Amygdala (tissue), 56 donors: Measurements from ENCODE around the gene OR6C65.
"Not testable (repeated sequence)": the region's sequence is repeated elsewhere in the genome, so short reads cannot be mapped to it uniquely, and the experiment has no call there.

Source experiments
- DNase-seq, 56 donors: peaks; one replicate each; lab custom pipeline; 2025; lab: John Stamatoyannopoulos, UW

The OR6C65 gene

DNA sequence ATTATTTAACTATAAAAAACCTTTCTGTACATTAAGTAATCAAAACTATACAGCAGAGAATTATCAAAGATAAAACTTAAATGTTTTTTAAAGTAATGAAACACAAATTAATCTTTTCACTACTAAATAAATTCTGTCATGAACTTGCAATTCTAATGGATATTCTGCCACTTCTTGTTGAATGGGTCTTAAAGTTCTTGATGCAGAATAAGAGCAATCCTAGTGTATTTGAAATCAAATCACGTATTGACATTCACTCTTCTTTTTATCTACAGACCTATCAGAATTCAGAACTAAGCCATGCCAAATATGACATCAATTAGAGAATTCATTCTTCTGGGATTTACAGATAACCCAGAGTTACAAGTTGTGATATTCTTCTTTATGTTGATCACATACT lies at the start of gene OR6C65:
OR6C65 (plus strand) TSS at position 301 of the 400 bp plus-strand sequence; CDS start at position 301, 0 bp downstream.
- DNase-seq, result no peak

DNA sequence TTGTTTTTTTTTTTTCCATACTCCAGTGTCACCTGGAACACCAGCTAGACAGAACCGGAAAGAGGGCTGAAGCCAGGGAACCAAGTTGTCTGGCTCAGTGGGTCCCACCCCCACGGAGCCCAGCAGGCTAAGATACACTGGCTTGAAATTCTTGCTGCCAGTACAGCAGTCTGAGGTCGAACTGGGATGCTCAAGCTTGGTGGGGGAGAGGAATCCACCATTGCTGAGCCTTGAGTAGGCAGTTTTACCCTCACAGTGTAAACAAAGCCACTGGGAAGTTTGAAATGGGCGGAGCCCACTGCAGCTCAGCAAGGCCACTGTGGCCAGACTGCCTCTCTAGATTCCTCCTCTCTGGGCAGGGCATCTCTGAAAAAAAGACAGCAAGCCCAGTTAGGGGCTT lies 45.0 kb upstream of the OR6C65 start:
- DNase-seq, result not testable (repeated sequence)

DNA sequence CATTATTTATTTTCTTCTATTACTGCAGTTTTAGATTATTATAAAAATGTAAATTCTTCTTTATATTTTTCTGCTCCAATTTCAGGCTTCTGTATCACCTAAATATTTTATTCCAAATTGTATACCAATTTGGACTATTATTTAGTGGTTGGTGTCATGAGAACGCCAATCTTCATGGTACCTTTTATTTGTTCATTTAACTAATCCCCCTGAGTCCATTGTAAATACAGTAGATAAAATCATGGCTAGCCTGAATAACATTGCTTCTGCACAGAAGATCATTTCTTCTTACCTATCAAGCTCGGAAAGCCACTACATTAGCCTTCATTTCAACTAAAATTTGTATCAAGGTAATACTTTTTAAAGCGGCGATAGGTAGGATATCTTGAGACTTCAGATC lies 37.7 kb upstream of the OR6C65 start, which contains the start of gene OR6C75:
OR6C75 (plus strand) TSS at position 301 of the 400 bp plus-strand sequence. CDS start 2,136 bp downstream, outside the sequence.
- no peak for DNase-seq

DNA sequence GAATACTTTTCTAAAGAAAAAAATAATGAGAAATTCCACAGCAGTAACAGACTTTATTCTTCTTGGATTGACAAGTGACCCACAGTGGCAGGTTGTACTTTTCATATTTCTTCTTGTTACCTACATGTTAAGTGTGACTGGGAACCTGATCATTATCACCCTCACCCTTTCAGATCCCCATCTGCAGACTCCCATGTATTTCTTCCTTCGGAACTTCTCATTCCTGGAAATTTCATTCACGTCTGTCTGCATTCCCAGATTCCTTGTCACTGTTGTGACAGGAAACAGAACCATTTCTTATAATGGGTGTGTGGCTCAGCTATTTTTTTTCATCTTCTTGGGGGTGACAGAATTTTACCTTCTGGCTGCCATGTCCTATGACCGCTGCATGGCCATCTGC lies 35.2 kb upstream of the OR6C65 start:
- no peak for DNase-seq

DNA sequence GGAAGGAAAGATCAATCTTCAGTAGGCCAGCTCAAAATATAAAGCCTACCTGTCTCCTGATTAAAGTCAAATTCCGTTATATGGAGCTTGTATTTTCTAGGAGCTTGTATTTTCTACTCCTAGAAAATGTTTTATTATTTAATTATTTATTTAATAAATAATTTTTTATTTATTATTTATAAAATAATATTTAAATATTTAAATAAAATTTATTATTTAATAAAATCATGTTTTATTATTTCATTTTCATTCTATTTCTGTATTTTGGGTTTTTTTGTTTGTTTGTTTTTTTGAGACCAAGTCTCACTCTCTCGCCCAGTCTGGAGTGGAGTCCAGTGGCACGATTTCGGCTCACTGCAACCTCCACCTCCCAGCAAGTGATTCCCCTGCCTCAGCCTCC lies 27.8 kb upstream of the OR6C65 start:
- DNase-seq, result no peak

DNA sequence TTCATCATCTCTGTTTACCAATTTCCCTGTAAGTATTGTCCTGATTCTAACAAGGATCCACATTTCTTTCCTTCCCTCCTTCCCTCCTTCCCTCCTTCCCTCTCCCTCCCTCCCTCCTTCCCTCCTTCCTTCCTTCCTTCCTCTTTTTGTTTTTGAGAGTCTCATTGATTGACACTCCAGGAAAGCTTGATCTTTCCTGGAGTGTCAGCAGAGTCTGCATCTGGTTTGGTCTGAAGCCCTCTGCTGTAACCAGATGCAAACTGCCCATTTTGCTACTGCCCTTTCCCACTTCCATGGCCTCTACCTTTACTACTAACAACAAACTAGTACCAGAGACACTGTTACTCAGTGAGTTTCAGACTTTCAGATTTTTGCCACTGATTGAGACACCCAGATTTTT lies 14.4 kb upstream of the OR6C65 start:
- DNase-seq, result no peak

DNA sequence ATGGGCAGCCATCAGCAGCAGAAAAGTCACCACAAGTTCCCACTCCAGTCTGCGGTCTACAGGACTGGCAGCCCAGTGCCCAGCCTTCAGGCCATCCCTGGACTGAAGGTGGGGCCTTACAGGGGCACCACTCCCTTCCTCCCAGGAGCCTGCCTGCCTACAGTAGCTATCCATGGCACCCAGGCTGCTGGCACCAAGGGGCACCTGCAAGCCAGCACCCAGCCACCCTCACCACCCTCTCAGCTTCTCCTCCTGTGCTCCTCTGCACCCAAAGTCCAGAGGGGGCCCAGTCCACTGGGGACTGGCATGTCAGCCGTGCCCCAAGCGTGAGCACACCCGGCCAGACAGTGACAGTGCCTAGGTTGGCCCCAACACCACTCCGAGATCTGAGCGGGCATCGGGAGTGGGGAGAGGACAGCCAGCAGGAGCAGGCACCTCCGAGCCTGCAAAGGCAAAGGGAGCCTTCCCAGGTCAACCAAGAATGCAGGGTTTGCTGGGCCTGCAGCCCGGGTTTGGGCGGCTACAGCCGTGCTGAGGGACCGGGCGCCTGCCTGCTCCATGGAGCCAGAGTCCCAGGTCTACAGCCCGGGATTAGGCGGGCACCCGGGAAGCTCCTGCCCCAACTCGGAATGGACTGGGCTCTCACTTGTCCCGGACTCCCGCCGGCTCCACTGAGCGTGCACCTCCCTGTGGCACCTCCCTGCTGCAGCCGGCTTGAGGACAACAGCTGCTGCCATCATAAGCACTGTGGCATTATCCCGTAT lies 8.1 kb upstream of the OR6C65 start:
- DNase-seq, result no peak

DNA sequence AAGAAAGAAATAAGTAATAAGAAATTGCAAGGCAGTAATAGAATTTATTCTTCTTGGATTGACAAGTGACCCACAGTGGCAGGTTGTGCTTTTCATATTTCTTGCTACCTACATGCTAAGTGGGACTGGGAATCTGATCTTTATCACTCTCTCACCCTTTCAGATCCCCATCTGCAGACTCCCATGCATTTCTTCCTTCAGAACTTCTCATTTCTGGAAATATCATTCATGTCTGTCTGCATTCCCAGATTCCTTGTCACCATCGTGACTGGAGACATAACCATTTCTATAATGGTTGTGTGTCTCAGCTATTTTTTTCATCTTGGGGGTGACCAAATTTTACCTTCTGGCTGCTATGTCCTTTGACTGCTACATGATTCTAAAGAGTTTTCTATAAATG lies 4.0 kb upstream of the OR6C65 start:
- DNase-seq, result no peak

DNA sequence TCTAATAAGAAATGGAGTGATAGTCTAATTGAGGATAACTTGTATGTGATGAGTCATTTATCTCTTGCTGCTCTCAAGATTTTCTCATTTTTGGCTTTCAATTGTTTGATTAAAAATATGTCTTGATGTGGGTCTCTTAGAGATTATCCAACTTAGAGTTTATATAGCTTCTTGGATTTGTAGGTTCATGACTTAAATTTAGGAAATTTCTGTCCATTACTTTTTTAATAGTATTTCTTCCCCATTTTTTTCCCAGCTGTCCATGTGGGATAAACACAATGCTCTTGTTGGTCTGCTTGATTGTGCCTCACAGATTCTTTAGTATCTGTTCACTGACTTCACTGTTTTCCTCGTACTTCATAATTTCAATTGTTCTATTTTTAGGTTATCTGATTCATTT lies 7.5 kb downstream of the OR6C65 start:
- DNase-seq, result no peak

DNA sequence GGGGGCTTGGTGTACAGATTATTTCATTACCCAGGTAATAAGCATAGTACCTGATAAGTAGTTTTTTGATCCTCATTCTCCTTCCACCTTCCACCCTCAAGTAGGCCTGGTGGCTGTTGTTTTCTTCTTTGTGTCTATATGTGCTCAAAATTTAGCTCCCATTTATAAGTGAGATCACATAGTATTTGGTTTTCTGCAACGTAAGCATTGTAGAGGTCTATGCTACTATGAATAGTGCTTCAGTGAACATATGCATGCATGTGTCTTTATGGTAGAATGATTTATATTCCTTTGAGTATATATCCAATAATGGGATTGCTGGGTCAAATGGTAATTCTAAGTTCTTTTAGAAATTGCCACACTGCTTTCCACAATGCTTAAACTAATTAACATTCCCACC lies 8.8 kb downstream of the OR6C65 start:
- DNase-seq, result not testable (repeated sequence)

DNA sequence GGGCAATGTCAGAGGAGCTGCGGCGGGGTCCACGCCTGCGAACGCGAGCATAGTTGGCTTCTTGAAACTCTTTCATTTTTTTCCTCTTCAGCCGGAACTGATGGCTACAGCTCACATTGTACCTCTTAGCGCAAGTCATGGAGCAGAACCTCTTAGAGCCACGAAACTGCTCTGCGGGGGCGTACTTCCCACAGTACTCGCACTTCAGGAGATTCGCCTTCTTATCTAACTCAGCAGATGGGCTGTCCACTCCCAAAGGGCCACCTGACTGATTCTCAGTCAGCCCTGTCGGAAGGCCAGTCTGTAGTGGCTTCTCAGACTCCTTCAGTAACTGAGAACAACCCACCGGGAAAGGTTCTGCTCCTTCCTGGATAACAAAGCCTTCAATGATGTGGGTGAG lies 11.8 kb downstream of the OR6C65 start:
- DNase-seq, result not testable (repeated sequence)

DNA sequence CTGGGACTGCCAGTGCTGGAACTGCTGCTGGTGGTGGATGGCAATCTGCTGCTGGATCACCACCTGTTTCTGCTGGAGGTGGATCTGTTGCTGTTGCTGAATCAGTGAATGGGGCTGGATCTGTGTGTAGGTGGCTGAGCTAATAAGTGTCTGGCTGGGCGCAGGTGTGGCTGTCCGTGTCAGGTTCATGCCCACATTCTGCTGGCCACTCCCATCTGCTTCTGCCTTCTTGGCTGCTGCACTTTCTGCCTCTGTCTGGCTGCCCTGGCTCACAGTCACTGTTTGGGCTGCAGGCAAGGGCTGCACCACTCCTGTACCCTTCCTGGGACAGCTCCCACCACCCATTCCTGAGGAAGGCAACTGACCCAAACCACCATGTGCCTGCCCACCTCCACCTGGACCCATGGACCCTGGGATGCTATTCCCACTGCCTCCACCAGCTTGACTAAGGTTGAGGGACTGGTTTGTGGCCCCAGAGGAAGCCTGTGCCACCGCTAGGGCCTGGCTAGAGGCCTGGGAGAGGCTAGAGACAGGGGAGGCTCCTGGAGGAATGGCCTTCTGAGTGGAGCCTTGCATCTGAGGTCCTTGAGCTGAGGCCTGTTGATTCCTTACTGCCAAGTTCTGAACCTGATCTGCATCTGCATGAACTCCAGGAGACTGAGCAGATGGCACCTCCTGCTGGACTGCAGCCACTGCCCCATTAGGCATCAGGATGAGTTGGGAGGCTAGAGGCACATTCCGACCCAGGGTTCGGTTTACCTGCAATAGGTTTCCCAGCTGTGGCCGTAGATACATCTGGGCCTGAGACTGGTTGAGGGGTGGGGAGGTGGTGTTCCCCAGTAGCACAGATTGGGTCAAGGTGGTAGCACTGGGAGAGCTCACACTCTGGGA lies 13.4 kb downstream of the OR6C65 start:
- peak in 2 of 56 donors; percentile 7 to 15 for DNase-seq

DNA sequence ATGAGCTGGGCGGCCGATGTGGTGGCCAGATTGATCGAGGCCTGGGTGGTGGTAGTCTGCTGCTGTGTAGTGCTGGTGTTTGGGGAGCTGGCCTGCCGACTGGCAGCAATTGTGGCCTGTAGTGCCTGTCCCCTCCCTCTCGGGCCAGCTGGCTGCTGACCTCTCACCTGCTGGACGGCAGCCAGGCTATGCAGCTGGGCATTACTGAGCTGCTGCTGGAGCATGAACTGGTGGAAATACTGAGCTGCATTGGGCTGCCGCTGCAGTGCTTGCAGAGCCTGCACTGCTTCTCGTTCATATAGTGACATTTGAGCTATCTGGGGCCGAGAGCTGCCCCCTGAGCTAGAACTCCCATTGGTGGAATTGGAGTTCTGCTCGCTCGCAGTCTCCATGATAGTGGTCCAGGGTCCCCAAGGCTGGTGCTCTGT lies 14.1 kb downstream of the OR6C65 start:
- DNase-seq, result peak in 1 of 56 donors; percentile 5

DNA sequence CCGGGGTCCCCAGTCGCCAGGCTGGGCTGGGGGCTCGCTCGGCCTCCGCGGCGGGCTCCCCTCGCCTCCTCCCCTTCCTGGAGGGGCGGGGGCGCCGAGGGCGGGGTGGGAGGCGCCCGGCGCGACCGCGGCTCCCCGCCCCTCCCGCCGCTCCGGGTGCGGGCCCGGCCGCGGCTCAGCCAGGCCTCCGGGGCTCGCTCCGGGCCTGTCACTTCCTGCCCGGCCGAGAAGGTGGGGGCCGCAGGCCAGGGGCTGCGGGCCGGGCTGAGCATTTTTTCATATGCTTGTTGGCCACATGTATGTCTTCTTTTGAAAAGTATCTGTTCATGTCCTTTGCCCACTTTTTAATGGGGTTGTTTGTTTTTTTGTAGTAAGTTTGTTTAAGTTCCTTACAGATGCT lies 14.6 kb downstream of the OR6C65 start:
- not testable (repeated sequence) for DNase-seq

DNA sequence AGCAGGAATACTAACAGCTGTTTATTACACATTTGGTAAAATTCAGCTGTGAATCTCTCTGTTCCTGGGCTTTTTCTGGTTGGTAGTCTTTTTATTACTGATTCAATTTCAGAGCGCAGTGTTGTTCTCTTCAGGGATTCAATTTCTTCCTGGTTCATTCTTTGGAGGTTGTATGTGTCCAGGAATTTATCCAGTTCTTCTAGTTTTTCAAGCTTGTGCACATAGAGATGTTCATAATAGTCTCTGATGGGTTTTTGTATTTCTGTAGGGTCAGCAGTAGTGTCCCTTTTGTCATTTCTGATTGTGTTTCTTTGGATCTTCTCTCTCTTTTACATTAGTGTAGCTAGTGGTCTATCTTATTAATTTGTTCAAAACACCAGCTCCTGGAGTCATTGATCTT lies 16.6 kb downstream of the OR6C65 start:
- DNase-seq, result no peak

DNA sequence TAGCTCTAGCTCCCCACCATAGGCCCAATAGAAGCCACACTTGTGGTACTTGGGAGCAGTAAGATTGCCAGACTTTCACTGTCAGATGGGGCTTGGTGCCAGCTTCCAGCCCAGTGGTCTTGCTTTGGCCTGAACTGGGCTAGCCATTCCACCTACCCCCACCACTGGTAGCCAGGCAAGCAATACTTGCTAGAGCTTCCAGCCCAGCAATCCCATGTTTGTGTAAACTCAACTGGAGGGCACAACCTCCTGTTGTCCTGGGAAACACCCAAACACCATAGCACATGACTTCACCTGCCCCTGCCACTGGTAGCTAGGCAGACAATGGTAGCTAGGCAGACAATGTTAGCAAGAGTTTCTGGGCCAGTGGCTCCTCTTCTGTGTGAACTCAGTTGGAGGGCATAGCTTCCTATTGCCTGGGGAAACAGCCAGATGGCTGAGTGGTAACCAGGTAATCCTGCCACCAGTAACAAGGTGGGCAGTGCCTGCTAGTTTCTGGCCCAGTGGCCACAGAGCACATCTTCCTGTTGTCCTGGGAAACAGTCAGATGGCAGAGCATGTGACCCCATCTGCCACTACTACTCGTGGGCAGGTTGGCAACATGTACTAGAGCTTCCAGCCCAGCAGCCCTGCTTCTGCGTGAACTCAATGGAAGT lies 20.1 kb downstream of the OR6C65 start:
- DNase-seq, result no peak

DNA sequence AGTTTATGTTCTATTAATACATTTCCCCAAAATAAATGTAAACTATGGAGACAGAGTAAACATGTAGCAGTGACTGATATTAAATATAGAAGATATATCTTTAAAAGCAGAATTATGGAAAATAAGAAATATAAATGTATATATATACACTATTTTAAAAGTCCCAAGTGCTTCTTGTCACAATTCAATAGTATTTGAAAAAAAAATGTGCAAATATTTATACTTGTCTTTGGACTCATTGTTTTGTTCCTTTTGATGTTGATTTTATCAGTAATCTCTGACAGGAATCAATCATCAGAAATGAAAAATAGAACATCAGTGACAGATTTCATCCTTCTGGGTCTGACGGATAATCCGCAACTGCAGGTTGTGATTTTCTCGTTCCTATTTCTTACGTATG lies 25.6 kb downstream of the OR6C65 start, which contains the start of gene OR6C76:
OR6C76 (plus strand) TSS at position 301 of the 400 bp plus-strand sequence; CDS start at position 301, 0 bp downstream.
- DNase-seq, result no peak

DNA sequence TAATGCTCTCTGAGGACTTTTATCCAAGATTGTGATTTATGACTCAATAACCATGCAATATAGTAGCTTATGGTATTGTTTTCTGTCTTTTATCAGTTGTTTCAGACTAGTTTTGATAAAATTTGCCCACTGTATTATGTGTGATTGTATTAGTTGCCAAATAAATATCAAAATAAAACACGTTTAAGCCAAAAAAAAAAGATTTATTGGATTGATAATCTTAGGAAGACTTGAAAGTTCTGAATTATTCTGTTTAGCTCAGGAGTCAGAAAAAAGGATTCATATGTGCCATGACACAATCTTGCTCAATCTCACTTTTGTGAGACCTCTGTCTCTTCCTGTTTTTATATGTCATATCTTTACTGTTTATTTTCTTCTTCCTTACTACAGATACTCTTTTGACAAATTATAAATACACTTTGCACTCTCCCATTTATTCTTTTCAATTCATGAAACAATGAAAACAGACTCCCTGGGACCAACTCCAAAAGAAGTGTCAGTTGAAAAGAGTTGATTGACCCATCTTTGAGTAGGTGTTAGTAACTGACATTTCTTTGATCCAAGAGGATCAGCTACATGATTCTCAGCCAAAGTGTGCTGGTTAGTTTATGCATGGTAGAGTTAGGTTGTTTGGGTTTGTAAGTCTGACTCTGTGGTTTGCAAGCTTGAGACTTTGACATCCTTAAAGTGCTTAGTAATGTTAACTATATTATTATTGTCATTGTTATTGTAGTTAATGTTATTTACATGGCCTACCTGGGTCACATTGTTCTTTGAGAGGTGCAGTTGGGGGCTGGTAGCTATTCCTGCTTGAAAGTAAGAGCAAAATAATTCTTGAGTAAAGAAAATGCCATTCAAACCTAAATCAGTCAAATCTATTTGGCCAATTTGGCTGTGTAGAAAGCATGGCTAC lies 28.3 kb downstream of the OR6C65 start:
- DNase-seq, result no peak

DNA sequence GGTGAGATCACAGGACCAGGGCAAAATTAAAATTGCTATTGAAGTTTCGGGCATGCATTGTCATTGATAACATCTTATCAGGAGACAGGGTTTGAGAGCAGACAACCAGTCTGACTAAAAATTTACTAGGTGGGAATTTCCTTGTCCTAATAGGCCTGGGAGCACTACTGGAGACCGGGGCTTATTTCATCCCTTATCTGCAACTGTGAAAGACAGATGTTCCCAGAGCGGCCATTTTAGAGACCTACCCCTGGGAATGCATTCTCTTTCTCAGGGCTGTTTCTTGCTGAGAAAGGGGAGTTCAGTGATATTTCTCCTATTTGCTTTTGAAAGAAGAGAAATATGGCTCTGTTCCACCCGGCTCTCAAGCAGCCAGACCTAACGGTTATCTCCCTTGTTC lies 40.9 kb downstream of the OR6C65 start:
- not testable (repeated sequence) for DNase-seq

DNA sequence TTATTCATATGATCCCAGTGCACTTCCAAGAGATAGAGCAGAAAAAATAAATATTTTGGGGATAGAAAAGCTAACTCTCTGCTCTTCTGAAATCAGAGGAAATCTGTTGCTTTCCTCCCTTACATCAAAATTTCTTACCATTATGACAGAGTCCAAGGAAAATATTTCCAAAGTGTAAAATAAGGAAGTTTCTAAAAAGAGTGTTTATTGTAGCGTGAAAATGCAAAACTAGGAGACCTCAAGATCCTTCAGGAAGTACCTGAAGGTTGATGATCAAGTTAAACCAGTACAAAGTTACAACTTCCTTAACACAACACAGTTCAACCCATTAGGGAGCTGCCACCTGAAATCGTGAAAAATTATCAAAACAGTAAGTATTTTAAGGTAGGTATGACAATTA lies 43.4 kb downstream of the OR6C65 start, which contains the start of gene OR6C2:
OR6C2 (plus strand) TSS at position 301 of the 400 bp plus-strand sequence. CDS start 8,138 bp downstream, outside the sequence.
- DNase-seq, result no peak
